Fibroblast of lung (primary cell): Measurements from ENCODE around the gene RMDN3. TPM values are rescaled to one million over a fixed set of nuclear protein-coding genes. Genes with fewer than 3 reads are reported as not detected.

Source experiments
- DNase-seq, 2 donors: peaks; one replicate each; pipeline versions ENCODE4 v3.0.0 to v3.0.0-alpha.2; 2010; ENCODE audit warnings: low read depth in 2 of 2
- H2AFZ ChIP-seq: 2 replicates; pipeline ENCODE4 v1.5.1; 2012; ENCODE audit warnings: low read length, control low read depth, inconsistent platforms
- H3K27ac ChIP-seq: 2 replicates; pipeline ENCODE4 v1.5.1; 2011; ENCODE audit warnings: low read length, control low read depth; ENCODE audit not compliant: insufficient read depth
- H3K27me3 ChIP-seq: 2 replicates; pipeline ENCODE4 v1.5.1; 2011; ENCODE audit warnings: mild to moderate bottlenecking, low read length; ENCODE audit not compliant: control insufficient read depth, insufficient read depth
- H3K36me3 ChIP-seq: 2 replicates; pipeline ENCODE4 v1.5.1; 2011; ENCODE audit warnings: low read length; ENCODE audit not compliant: control insufficient read depth, insufficient read depth
- H3K4me1 ChIP-seq: 2 replicates; pipeline ENCODE4 v1.5.1; 2011; ENCODE audit warnings: low read length; ENCODE audit not compliant: control insufficient read depth, insufficient read depth; ENCODE audit errors: extremely low read depth
- H3K4me2 ChIP-seq: 2 replicates; pipeline ENCODE4 v1.5.1; 2011; ENCODE audit warnings: low read length, control low read depth; ENCODE audit not compliant: insufficient read depth; ENCODE audit errors: extremely low read depth
- H3K4me3 ChIP-seq, 4 experiments: fragments of 200-600 bp in 1 of 4; sonication (generic) in 1 of 4; replicated peaks in 1 of 4; 2 replicates each; pipeline ENCODE4 v1.5.1; 2011 to 2016; ENCODE audit warnings: low read length in 4 of 4, low read depth in 3 of 4, mild to moderate bottlenecking in 3 of 4, control low read depth in 2 of 4, inconsistent platforms in 1 of 4, mixed read lengths in 1 of 4; ENCODE audit not compliant: insufficient read depth in 1 of 4; ENCODE audit errors: control extremely low read depth in 1 of 4
- H3K79me2 ChIP-seq: 2 replicates; pipeline ENCODE4 v1.5.1; 2012; ENCODE audit warnings: mild to moderate bottlenecking, low read length, inconsistent platforms; ENCODE audit not compliant: control insufficient read depth, insufficient read depth
- H3K9ac ChIP-seq: 2 replicates; pipeline ENCODE4 v1.5.1; 2011; ENCODE audit warnings: mild to moderate bottlenecking, low read length, control low read depth; ENCODE audit not compliant: insufficient read depth
- H3K9me3 ChIP-seq: 2 replicates; pipeline ENCODE4 v1.5.1; 2012; ENCODE audit warnings: low read depth, low read length; ENCODE audit not compliant: control insufficient read depth, insufficient read depth
- H4K20me1 ChIP-seq: 2 replicates; pipeline ENCODE4 v1.5.1; 2011; ENCODE audit warnings: low read length; ENCODE audit not compliant: control insufficient read depth, insufficient read depth; ENCODE audit errors: extremely low read depth
- EZH2 ChIP-seq: IDR thresholded peaks from 2 replicates; pipeline ENCODE4 v1.5.1; 2012; ENCODE audit warnings: low read length, control low read depth, mild to moderate bottlenecking; ENCODE audit errors: missing control alignments
- polyA plus RNA-seq, 2 donors: library from polyadenylated mRNA; depleted of rRNA in 1 of 2; stranded (reverse) in 1 of 2; unstranded in 1 of 2; fragments of >200 nt; gene quantifications; 2 replicates each; pipeline ENCODE4 v1.2.1, GENCODE V29; 2011 to 2012; ENCODE audit warnings: missing spikeins in 1 of 2
- total RNA-seq: library from RNA; depleted of rRNA; stranded (reverse); fragments of >200 nt; gene quantifications from 2 replicates; pipeline ENCODE4 v1.2.1, GENCODE V29; 2014
- TF ChIP-seq, protein P1 (sequence below), 2 donors: IDR thresholded peaks in 1 of 2; conservative IDR thresholded peaks in 1 of 2; 1 replicate in 1 of 2; 2 replicates in 1 of 2; pipeline ENCODE4 v1.5.1; 2011 to 2012; ENCODE audit warnings: low read length in 2 of 2, control low read depth in 1 of 2, inconsistent platforms in 1 of 2, low read depth in 1 of 2, mild to moderate bottlenecking in 1 of 2

Gene RMDN3
- total and polyA plus RNA-seq, 2 donors (not counting 1 experiment from before 2014, with no cell fraction given), result 16.0 to 22.7 TPM

DNA sequence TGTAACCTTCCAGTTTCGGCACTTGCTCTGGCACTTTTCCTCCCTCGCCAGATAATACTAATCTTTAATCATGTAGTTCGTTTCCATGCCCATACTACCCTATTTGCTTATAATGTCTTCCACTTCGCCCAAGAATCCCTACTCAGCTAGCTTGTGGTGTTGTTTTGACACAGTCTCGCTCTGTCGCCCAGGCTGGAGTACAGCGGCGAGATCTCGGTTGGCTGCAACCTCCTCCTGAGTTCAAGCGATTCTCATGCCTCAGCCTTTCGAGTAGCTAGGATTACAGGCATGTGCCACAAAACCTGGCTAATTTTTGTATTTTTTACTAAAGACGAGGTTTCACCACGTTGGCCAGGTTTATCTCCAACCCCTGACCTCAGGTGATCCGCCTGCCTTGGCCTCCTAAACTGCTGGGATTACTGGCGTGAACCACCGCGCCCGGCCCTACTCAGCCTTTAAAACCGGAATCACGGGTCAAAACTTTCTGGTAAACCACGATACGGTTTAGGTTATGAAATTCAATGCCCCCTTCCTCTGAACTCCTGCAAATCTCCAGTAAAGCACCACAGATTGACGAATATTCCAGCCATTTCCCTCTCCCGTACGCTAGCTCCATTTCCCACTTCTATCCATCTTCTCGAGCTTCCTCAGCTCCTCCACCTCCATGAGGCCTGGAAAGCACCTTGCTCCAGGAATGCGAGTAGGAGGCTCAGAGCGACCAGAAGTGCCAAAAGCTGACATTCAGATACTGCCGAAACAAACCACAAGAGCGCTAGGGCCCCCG lies 61.0 kb downstream of the RMDN3 start:
- Histone ChIP-seq H2AFZ (peak overlapping the region; percentile 96), H3K36me3 (no peaks in the 10 kb centered on the region), H3K79me2 (peaks cover 13% of the 10 kb centered on the region), H3K27ac (peak overlapping the region; percentile 98), H3K4me2 (peak overlapping the region; percentile 74), H3K9me3 (no peaks in the 10 kb centered on the region), H3K4me3 (peak overlapping the region; percentile 58 to 99 (median 66)), H3K9ac (peak overlapping the region; percentile 96), H3K4me1 (peaks cover 3% of the 10 kb centered on the region), H4K20me1 (no peaks in the 10 kb centered on the region), H3K27me3 (no peaks in the 10 kb centered on the region)
- DNase-seq, result no peak
- TF ChIP-seq EZH2, result no peak
- TF ChIP-seq, protein P1, sequence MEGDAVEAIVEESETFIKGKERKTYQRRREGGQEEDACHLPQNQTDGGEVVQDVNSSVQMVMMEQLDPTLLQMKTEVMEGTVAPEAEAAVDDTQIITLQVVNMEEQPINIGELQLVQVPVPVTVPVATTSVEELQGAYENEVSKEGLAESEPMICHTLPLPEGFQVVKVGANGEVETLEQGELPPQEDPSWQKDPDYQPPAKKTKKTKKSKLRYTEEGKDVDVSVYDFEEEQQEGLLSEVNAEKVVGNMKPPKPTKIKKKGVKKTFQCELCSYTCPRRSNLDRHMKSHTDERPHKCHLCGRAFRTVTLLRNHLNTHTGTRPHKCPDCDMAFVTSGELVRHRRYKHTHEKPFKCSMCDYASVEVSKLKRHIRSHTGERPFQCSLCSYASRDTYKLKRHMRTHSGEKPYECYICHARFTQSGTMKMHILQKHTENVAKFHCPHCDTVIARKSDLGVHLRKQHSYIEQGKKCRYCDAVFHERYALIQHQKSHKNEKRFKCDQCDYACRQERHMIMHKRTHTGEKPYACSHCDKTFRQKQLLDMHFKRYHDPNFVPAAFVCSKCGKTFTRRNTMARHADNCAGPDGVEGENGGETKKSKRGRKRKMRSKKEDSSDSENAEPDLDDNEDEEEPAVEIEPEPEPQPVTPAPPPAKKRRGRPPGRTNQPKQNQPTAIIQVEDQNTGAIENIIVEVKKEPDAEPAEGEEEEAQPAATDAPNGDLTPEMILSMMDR (conservative IDR thresholded peaks at IDR 0.05 in 1 of 2, IDR thresholded peaks at IDR 0.05 in 1 of 2; ENCODE audit: low read depth in 1 of 2, low read length in 2 of 2), result no peak

DNA sequence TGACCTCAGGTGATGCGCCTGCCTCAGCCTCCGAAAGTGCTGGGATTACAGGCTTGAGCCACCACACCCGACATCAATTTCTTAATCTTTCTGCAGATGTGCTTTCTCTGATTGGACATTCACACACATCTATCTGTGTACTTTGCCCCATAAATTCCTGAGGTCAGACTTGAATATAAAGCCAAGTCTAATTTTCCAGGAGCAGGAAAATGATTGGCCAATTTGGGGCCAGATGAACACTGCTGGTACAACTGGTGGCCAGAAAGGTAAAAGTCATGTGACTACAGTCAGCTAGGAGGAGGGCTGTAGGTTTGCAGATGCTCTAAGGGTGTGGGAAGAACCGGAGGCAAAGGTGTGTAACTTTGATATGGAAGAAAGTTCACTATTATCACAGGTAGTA lies 63.3 kb downstream of the RMDN3 start:
- DNase-seq, result no peak
- H4K20me1 ChIP-seq, result no peaks in the 10 kb centered on the region
- H2AFZ ChIP-seq, result no peak overlapping the region
- H3K4me3 ChIP-seq, result no peak overlapping the region
- no peak overlapping the region for H3K27ac ChIP-seq
- H3K4me1 ChIP-seq, result peaks cover 3% of the 10 kb centered on the region
- no peaks in the 10 kb centered on the region for H3K9me3 ChIP-seq
- H3K36me3 ChIP-seq, result no peaks in the 10 kb centered on the region
- H3K4me2 ChIP-seq, result no peak overlapping the region
- no peaks in the 10 kb centered on the region for H3K27me3 ChIP-seq
- no peak overlapping the region for H3K9ac ChIP-seq
- peaks cover 11% of the 10 kb centered on the region for H3K79me2 ChIP-seq
- TF ChIP-seq EZH2, result no peak

DNA sequence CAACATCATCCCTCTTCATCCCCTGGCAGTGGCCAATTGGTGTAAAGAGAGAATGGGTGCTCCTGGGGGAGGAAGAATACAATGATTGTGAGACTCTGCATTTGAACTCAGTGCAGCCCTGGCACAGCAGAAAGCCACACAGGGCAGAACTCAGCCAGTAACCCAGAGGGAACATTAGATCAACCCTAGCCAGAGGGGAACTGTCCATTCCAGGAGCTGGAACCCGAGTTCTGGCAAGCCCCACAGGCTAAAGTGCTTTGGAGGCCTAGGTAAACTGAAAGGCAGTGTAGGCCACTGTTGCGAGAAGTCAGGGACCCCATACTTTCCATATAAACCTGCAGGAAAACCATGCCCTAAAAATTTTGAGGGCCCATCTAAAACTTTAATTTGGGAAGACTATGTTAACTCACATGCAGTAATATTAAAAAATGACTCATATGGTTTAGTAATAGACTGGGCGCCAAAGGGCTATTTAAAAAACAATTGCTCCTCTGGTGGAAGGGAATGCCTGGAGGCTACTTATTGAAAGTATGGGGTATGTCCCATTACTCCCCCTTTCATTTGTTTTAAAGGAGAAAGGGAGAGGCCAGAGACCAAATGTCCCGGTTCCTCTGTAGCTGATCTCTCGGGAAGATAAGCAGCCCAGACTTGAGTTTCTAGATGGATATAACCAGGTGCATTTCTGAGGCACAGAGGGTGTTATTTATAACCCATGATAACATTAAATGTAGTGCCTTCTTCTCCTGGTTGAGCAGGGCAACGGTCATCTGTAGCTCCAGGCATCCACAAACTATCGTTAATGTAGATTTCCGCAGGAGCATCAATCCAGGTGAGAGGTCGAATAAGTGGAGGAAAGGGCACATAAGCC lies 65.9 kb downstream of the RMDN3 start:
- Histone ChIP-seq H4K20me1 (no peaks in the 10 kb centered on the region), H3K9me3 (no peaks in the 10 kb centered on the region), H3K27me3 (no peaks in the 10 kb centered on the region), H3K4me2 (no peak overlapping the region), H2AFZ (no peak overlapping the region), H3K79me2 (no peaks in the 10 kb centered on the region), H3K4me1 (peaks cover 3% of the 10 kb centered on the region), H3K9ac (no peak overlapping the region), H3K4me3 (no peak overlapping the region), H3K27ac (no peak overlapping the region), H3K36me3 (no peaks in the 10 kb centered on the region)
- TF ChIP-seq EZH2, result no peak
- TF ChIP-seq, protein P1 (conservative IDR thresholded peaks at IDR 0.05 in 1 of 2, IDR thresholded peaks at IDR 0.05 in 1 of 2; ENCODE audit: low read depth in 1 of 2, low read length in 2 of 2), result no peak
- no peak for DNase-seq

Other genes with a start within 250 kb of the RMDN3 start
- 14.4 and 14.5 TPM in 2 replicates for gene CCDC32, start 190.2 kb downstream of the RMDN3 start, total RNA-seq
- 15.6 and 20.7 TPM in 2 replicates for gene CCDC32, start 190.2 kb downstream of the RMDN3 start, polyA plus RNA-seq
- gene RPUSD2, start 186.0 kb downstream of the RMDN3 start, total RNA-seq, result 11.6 and 13.1 TPM in 2 replicates
- 4.9 and 6.5 TPM in 2 replicates for gene RPUSD2, start 186.0 kb downstream of the RMDN3 start, polyA plus RNA-seq
- gene KNL1, start 161.0 kb downstream of the RMDN3 start, total RNA-seq, result 2.1 and 5.0 TPM in 2 replicates
- 3.9 and 14.5 TPM in 2 replicates for gene KNL1, start 161.0 kb downstream of the RMDN3 start, polyA plus RNA-seq
- gene RAD51, start 60.1 kb downstream of the RMDN3 start, total RNA-seq, result 0.77 and 1.3 TPM in 2 replicates
- 5.0 and 10.3 TPM in 2 replicates for gene RAD51, start 60.1 kb downstream of the RMDN3 start, polyA plus RNA-seq
- 1.8 and 2.5 TPM in 2 replicates for gene GCHFR, start 8.8 kb upstream of the RMDN3 start, total RNA-seq
- gene GCHFR, start 8.8 kb upstream of the RMDN3 start, polyA plus RNA-seq, result 1.4 and 1.6 TPM in 2 replicates
- gene C15orf62, start 14.7 kb upstream of the RMDN3 start, total RNA-seq, result under 0.01 and 0.17 TPM in 2 replicates
- 0.02 TPM in 1 of 2 replicates, not detected in the other for gene C15orf62, start 14.7 kb upstream of the RMDN3 start, polyA plus RNA-seq
- gene ZFYVE19, start 51.8 kb upstream of the RMDN3 start, total RNA-seq, result 21.3 and 23.6 TPM in 2 replicates
- gene ZFYVE19, start 51.8 kb upstream of the RMDN3 start, polyA plus RNA-seq, result 14.1 and 26.2 TPM in 2 replicates
- 12.8 and 17.7 TPM in 2 replicates for gene DNAJC17, start 52.2 kb upstream of the RMDN3 start, total RNA-seq
- gene DNAJC17, start 52.2 kb upstream of the RMDN3 start, polyA plus RNA-seq, result 41.8 and 51.3 TPM in 2 replicates
- not detected in 2 replicates for gene PPP1R14D, start 73.5 kb upstream of the RMDN3 start, total RNA-seq
- gene PPP1R14D, start 73.5 kb upstream of the RMDN3 start, polyA plus RNA-seq, result not detected in 2 replicates
- gene SPINT1, start 88.8 kb upstream of the RMDN3 start, total RNA-seq, result under 0.01 TPM in 2 replicates
- 0.09 and 0.16 TPM in 2 replicates for gene SPINT1, start 88.8 kb upstream of the RMDN3 start, polyA plus RNA-seq
- under 0.01 TPM in 1 of 2 replicates, not detected in the other for gene RHOV, start 119.0 kb upstream of the RMDN3 start, total RNA-seq
- not detected in 2 replicates for gene RHOV, start 119.0 kb upstream of the RMDN3 start, polyA plus RNA-seq
- gene VPS18, start 139.2 kb upstream of the RMDN3 start, total RNA-seq, result 33.4 and 36.7 TPM in 2 replicates
- 15.5 and 21.3 TPM in 2 replicates for gene VPS18, start 139.2 kb upstream of the RMDN3 start, polyA plus RNA-seq
- under 0.01 TPM in 2 replicates for gene DLL4, start 174.1 kb upstream of the RMDN3 start, total RNA-seq
- 0.18 and 1.0 TPM in 2 replicates for gene DLL4, start 174.1 kb upstream of the RMDN3 start, polyA plus RNA-seq
- 33.1 and 62.6 TPM in 2 replicates for gene CHAC1, start 198.2 kb upstream of the RMDN3 start, total RNA-seq
- gene CHAC1, start 198.2 kb upstream of the RMDN3 start, polyA plus RNA-seq, result 7.5 and 14.8 TPM in 2 replicates